HG03159 (cell line): ENCODE results near the gene FBLIM1.

Experiments
- ATAC-seq: cut with Tn5 transposase; IDR thresholded peaks from one replicate; pipeline ENCODE4 v1.9.1; 2021; ENCODE audit warnings: mild to moderate bottlenecking, moderate library complexity; ENCODE audit not compliant: unreplicated experiment

Gene FBLIM1

DNA sequence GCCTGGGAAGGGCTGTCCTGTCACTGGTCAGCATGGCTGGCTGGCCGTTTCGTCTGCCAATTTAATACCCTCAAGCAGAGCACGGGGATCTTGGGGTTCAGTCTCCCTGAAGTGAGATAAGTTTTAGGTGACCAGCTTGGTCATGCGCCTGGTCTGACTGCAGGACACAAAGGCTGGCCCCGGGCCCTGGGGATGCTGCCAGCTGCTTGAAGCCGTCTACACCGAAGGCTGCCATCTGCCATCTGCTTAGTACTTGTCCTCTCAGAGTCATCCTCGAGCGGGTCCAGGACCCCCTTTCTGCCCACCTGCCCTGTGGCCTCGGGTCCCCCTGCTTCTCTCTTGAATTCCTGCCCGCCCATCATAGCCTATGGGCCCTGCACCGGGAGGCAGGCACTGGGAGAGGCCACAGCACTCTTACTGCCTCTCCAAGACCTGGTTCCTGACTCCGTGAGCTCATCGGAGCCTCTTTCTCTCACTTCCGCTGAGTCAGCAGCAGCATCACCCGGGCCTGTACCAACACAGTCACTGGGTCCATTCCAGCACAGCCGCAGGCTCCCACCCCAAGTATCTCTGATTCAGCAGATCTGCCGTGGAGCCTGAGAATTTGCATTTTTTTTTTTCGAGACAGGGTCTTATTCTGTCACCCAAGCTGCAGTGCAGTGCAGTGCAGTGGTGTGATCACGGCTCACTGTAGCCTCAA is 7.0 kb downstream of the FBLIM1 start:
- ATAC-seq = no peak

DNA sequence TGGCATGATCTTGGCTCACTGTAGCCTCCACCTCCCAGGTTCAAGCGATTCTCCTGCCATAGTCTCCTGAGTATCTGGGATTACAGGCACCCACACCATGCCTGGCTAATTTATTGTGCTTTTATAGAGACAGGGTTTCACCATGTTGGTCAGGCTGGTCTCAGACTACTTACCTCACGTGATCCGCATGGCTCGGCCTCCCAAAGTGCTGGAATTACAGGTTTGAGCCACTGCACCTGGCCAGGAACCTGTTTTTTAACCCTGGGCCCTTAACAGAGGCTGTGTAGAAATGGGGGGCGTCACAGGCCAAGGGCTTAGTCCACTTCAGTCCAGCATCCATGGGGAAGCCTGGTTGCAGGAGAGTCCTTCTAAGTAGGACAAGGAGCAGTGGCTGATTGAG is 9.3 kb downstream of the FBLIM1 start:
- ATAC-seq = no peak

DNA sequence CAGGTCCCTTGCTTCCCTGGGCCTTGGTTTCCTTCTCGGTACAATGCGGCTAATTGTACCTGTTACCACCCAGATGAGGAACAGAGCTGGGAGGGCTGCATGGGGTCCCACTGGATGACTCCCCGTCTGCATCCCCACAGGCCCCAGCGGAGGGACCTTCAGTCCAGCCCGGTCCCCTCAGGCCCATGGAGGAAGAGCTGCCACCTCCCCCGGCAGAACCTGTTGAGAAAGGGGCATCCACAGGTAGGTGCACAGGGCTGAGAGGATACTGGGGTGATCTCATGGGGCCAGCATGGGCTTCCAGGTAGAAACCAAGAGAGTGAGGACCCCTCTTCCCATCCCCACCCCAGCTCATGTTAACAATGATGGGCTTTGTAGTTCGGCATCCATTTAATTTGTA is 9.8 kb downstream of the FBLIM1 start:
- ATAC-seq = no peak

- no peak for ATAC-seq
Observed at GRCh38 chr1:15770313-15770962, 11.8 kb downstream of the FBLIM1 start.

DNA sequence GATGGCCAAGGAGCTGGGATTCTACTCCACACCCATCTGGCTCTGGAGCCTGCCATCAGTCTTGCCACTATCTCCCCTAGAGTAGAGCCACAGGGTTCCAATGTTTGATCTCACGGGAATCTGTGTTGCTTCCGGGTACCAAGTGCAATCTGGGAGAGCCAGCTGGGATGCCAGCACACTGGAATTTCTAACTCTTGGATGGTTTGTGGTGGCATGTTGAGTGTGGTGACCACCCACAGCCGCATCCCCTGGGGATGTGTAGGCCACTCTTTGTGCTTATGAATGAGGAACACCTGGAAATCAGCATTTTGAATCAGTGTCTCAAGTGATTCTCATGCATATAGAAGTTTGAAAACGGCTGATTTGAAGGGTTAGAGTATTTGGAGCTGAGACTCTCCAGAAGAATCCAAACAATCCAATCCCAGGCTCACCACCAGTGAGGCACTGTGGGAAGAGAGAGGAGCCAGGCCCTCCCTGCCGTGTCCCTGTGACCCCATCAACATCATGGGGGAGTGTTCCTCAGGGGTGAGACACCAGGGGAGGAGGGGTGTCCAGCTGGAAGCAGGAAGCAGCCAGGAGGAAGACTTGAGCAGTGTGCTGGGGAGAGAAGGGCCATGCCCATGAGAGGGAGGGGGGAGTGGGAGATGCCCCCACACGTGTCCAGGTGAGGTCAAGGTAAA is 13.4 kb downstream of the FBLIM1 start:
- ATAC-seq = no peak

- ATAC-seq = no peak
Observed at GRCh38 chr1:15775706-15776105, 17.1 kb downstream of the FBLIM1 start.

- no peak for ATAC-seq
Observed at GRCh38 chr1:15777909-15778707, 19.5 kb downstream of the FBLIM1 start.

DNA sequence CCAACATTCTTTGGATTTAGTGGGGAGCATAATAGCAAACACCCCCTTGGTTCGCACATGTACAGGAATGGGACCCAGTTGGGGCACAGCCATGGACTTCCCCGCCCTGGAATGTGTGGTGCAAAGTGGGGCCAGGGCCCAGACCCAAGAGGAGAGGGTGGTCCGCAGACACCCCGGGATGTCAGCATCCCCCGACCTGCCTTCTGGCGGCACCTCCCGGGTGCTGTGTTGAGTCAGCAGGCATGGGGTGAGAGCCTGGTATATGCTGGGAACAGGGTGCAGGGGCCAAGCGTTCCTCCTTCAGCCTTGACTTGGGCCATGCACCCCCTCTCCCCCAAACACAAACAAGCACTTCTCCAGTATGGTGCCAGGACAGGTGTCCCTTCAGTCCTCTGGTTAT is 27.1 kb downstream of the FBLIM1 start:
- no peak for ATAC-seq

GRCh38 chr1:15786581-15786980 is 28.0 kb downstream of the FBLIM1 start:
- no peak for ATAC-seq

- ATAC-seq = no peak
Observed at GRCh38 chr1:15788624-15789301, 30.2 kb downstream of the FBLIM1 start.

GRCh38 chr1:15796086-15796462 is 37.5 kb downstream of the FBLIM1 start:
- ATAC-seq = no peak

- ATAC-seq = no peak
Observed at GRCh38 chr1:15797614-15798390, 39.2 kb downstream of the FBLIM1 start.

DNA sequence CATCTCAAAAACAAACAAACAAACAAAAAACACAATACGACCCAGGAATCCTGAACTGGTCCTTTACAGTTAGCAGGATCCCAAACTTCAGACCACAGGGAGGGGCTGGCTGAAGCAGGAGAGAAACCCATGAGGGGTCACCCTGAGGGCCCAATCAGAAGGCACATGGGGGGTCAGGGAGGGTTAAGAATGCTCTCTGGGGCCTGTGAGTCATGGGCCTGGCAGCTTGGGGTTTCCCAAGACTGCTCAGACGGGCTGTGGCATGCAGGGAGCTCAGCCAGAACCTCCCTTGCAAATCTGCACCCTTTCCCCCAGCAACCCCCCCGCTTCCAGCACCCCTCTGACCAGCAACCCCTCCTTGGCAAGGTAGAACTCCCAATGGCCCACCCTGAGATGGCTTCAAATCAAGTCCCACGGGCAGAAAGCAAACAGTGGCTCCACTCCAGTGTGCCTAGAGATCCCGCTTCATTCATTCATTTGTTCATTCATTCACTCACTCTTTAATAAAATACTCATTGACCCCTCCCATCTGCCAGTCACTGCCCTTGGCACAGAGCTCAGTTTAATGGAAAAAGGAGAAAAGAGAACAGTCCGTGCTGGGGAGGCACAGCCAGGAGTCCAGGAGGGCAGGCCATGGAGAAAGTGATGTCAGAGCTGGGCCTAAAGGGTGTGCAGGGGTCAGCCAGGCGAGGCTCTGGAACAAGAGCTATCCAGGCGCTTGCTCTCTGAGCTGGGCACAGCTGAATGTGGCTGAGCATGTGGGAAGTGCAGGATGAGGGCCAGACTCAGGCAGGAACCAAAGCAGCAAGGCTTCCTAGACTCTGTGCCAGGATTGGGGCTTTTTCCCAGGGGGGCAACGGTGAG is 40.6 kb downstream of the FBLIM1 start:
- ATAC-seq = no peak

- no peak for ATAC-seq
Observed at GRCh38 chr1:15799928-15800835, 41.6 kb downstream of the FBLIM1 start.

- no peak for ATAC-seq
Observed at GRCh38 chr1:15802234-15802965, 43.8 kb downstream of the FBLIM1 start.

DNA sequence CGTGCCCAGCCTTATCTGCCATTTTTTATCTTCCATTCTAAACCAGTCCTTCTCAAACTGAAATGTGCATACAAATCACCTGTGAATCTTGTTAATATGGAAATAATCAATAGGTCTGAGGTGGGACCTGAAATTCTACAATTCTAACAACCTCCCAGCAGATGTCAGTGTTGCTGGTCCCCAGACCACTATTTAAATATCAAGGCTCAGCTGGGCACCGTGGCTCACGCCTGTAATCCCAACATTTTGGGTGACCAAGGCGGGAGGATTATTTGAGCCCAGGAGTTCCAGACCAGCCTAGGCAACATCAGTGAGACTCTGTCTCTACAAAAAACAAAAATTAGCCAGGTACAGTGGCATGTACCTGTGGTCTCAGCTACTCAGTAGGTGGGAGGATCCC is 44.8 kb downstream of the FBLIM1 start:
- ATAC-seq = no peak

- no peak for ATAC-seq
Observed at GRCh38 chr1:15804060-15804459, 45.5 kb downstream of the FBLIM1 start.
